ENCODE results near the gene ZNF611.
"Not testable (repeated sequence)": the region's sequence is repeated elsewhere in the genome, so short reads cannot be mapped to it uniquely, and the experiment has no call there.

Gene ZNF611

DNA sequence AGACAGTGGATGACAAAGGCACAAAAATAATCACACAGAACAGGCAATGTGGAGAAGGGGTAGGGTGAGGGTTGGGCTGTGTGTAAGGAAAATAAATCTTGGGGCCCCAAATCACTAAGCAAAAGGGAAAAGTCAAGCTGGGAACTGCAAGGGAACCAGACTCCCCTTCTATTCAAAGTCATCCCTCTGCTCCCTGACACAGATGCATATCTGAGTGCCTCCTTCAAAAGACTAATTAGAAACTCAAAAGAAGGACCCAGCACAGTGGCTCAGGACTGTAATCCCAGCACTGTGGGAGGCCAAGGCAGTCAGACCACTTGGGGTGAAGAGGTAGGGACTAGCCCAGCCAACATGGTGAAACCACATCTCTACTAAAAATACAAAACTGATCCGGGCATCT lies 18.3 kb downstream of the ZNF611 start:
- DNase-seq (ENCODE audit: low read depth, low spot score): peak; percentile 74

- peak; percentile 78 for DNase-seq (ENCODE audit: low read depth, low spot score)
Observed at GRCh38 chr19:52715902-52716301, 18.9 kb downstream of the ZNF611 start.

DNA sequence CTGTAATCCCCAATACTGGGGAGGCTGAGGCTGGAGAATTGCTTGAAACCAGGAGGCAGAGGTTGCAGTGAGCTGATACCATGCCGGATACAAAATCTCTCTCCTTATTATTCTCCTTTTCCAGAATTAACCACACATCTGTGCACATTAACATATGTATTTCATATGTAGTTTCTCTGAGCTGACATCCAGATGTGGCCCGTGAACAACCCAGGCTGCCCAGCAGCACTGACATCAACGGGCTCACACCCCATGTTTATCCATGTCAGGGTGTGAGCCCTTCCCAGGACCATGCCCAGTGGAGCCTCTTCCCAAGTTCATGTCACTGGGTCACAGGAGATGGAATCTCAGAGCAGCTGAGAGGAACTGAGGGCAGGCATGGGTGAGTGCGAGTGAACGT lies 19.5 kb downstream of the ZNF611 start:
- DNase-seq (ENCODE audit: low read depth, low spot score): not testable (repeated sequence)

- not testable (repeated sequence) for DNase-seq (ENCODE audit: low read depth, low spot score)
Observed at GRCh38 chr19:52713051-52713450, 21.8 kb downstream of the ZNF611 start.

DNA sequence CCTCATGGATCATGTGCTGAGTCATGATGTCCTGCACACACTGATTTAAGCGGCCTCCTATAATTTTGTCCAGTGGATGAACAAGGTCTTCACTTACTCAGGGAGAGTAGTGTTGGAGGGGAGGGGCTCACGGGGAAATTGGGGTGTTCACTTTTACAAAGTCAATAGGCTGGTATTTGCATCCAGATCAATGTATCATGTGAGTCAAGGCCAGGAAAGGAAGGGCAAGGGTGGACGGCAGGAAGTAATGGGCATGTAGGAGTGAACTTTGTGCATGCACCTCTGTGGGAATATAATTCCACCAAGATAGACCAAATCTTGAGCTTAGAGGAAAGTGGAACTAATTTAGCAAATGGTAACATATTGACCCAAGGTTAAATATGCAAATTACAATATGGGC lies 23.2 kb downstream of the ZNF611 start:
- DNase-seq (ENCODE audit: low read depth, low spot score): not testable (repeated sequence)

GRCh38 chr19:52710538-52710937 lies 24.3 kb downstream of the ZNF611 start:
- no peak for DNase-seq (ENCODE audit: low read depth, low spot score)

- not testable (repeated sequence) for DNase-seq (ENCODE audit: low read depth, low spot score)
Observed at GRCh38 chr19:52705615-52706014, 29.2 kb downstream of the ZNF611 start.

- DNase-seq (ENCODE audit: low read depth, low spot score): no peak
Observed at GRCh38 chr19:52703917-52704316, 30.9 kb downstream of the ZNF611 start.

DNA sequence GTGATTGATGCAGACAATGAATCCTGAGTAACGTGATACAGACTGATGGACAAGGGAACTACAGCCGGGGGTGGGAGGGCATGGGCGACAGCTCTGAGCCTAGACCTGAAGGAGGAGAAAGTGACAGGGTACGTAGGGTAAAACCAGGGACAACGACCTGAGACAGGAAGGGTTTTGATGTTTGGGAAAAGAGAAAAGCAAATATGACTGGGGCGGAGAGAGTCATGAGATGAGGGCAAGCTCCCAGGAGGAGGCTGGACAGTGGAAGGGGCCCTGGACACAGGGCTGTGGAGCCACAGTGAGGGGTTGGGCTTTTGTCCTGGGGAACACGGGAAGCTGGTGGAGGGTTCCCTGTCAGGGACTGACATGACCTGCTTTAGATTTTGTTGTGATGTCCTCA lies 34.2 kb downstream of the ZNF611 start:
- DNase-seq (ENCODE audit: low read depth, low spot score): no peak

GRCh38 chr19:52699555-52699954 lies 35.3 kb downstream of the ZNF611 start:
- DNase-seq (ENCODE audit: low read depth, low spot score): peak; percentile 30

DNA sequence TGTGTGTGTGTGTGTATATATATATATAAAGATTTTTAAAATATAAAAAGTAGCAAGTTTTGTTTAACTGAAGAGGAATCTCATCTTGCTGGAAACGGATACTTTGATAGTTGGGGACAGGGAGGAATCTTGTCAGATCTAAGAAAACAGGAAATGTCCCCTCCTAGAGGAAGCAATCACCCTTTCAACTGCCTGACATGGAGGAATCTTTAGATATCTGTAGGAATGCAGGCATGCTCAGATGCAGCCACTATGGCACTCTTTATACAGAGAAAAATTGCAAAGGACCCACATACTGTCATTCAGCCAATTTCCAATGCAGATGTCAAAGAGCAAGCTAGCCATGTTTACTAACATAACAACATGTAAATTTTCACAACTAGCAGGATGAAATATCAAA lies 38.8 kb downstream of the ZNF611 start:
- no peak for DNase-seq (ENCODE audit: low read depth, low spot score)

DNA sequence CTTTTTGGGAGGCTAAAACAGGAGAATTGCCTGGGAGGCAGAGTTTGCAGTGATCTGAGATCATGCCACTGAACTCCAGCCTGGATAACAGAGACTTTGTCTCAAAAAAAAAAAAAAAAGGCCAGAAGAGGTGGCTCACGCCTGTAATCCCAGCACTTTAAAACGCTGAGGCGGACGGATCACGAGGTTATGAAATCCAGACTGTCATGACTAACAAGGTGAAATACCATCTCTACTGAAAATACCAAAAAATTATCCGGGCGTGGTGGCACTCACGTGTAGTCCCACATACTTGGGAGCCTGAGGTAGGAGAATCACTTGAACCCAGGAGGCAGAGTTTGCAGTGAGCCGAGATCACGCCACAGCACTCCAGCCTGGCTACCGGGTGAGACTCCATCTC lies 39.9 kb downstream of the ZNF611 start:
- no peak for DNase-seq (ENCODE audit: low read depth, low spot score)

DNA sequence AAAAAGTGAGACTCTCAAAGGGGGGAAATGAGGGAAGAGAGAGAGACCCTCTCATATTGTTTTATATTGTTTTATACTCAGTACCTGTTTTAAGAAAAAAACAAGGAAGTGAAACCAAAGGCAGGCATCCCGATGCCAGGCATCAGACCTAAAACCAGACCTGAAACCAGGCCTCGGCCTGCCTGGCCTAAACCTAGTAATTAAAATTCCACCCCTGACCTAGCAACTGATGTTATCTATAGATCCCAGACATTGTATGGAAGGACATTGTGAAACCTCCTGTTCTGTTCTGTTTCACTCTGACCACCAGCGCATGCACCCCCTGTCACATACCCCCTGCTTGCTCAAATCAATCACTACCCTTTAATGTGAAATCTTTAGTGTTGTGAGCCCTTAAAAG lies 40.6 kb downstream of the ZNF611 start:
- peak; percentile 87 for DNase-seq (ENCODE audit: low read depth, low spot score)

DNA sequence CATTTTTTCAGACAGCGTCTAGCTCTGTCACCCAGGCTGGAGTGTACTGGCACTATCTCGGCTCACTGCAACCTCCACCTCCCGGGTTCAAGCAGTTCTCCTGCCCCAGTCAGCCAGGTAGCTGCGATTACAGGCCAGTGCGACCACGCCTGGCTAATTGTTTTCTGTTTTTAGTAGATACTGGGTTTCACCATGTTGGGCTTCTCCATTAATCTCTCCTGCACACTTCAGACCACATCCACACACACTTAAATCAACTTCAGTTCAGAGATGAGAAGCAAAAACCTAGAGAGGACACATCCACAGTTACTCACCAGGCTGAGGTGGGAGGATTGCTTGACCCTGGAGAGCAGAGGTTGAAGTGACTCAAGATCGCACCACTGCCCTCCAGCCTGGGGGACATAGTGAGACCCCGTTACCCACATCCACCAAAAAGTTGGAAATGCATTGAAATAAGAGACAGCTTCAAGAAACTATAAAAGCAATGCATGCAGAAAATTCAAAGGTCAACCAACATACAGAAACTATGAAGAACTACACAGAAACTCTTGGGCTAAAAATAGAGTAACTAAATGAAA lies 42.3 kb downstream of the ZNF611 start:
- no peak for DNase-seq (ENCODE audit: low read depth, low spot score)

- no peak for DNase-seq (ENCODE audit: low read depth, low spot score)
Observed at GRCh38 chr19:52691737-52692136, 43.1 kb downstream of the ZNF611 start.

GRCh38 chr19:52691215-52691610 lies 43.6 kb downstream of the ZNF611 start:
- DNase-seq (ENCODE audit: low read depth, low spot score): no peak

DNA sequence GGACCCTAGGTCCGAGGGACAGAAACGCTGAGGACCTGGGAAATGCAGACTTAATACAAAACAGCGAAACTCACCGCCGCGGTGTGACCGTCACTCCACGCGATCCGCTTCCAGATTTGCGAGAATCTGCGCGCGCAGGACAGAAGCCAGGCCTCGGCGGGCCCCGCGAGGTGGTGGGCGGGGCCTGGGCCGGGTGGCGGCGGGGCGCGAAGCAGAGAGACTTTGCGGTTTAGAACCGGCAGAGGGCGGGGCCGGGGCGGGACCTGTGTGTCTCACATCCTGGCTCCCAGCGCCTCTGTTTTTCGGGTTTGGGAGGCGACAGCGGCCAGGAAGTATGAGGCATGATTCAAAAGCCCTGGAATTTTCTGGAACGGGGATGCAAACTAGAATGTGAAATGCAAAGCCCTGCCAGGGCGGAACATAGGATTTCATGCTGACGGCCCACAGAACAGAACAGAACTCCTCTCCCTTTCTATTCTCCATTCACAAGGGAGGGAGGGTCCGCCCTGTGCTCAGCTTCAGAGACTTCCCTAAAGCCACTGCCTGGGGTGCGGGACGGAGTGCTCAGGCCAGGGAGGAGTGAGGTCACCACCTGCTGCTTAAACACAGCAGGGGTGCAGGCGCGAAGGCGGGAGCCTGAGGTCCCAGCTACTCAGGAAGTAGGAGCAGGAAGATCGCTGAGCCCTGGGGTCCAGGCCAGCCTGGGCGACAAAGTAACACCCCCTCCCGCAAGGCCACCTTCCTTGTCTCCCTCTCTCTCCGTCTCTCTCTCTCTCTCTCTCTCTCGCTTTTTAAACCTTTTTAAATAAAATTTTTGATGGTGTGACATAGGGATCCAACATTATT lies 44.3 kb downstream of the ZNF611 start:
- DNase-seq (ENCODE audit: low read depth, low spot score): peak; percentile 94

GRCh38 chr19:52689843-52690368 lies 44.9 kb downstream of the ZNF611 start:
- DNase-seq (ENCODE audit: low read depth, low spot score): peak; percentile 62

- not testable (repeated sequence) for DNase-seq (ENCODE audit: low read depth, low spot score)
Observed at GRCh38 chr19:52688925-52689796, 45.7 kb downstream of the ZNF611 start.

DNA sequence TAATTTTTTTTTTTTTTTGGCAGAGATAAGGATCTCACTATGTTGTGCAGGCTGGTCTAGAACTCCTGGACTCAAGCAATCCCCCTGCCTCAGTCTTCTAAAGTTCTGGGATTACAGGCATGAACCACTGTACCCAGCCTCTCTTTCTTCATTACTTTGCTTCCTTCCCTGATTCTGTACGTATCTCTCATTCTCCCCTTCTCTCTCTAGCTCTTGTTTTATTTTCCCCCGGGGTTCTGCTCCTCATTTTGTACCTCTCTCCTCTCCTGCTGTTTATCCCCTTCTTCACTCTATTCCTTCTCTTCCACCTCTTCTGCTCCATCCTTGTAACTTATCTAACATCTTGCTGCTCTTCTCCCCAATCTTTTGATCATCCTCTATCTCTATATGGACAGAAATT lies 46.5 kb downstream of the ZNF611 start:
- DNase-seq (ENCODE audit: low read depth, low spot score): no peak

GRCh38 chr19:52687684-52688083 lies 47.2 kb downstream of the ZNF611 start:
- DNase-seq (ENCODE audit: low read depth, low spot score): no peak

DNA sequence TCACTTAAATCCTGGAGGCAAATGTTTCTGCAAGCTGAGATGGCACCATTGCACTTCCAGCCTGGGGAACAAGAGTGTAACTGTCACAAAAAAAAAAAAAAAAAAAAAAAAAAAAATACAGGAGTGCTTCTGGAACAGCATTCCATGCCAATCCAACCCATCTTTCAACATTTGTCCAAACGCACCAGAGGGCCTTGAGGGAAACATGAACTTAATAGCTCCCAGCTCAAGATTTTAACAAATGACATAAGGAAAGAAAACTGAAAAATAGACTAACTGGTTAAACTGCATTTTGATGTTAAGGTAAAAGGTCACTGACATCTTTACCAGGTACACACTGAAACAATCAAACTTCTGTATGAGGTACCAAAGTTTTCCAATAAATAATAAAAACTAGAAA lies 49.0 kb downstream of the ZNF611 start:
- DNase-seq (ENCODE audit: low read depth, low spot score): no peak

Measured in ELF-1 (cell line).